Amygdala (tissue), 56 donors: ENCODE results near the gene SMIM20.
"Not testable (repeated sequence)": the region's sequence is repeated elsewhere in the genome, so short reads cannot be mapped to it uniquely, and the experiment has no call there.

Experiments used
- DNase-seq, 56 donors: peaks; one replicate each; lab custom pipeline; 2025; lab: John Stamatoyannopoulos, UW

SMIM20 gene

GRCh38 chr4:25913851-25914669 lies at the start of gene SMIM20:
TSS of gene SMIM20 (plus strand) at chr4:25914220. CDS start at chr4:25914314, 94 bp downstream.
- DNase-seq, result peak; percentile 50 to 97 (median 89)

- no peak for DNase-seq
Measured at GRCh38 chr4:25865586-25865985, 48.4 kb upstream of the SMIM20 start.

- DNase-seq, result not testable (repeated sequence)
Measured at GRCh38 chr4:25866401-25866800, 47.6 kb upstream of the SMIM20 start.

GRCh38 chr4:25867781-25868294 lies 46.2 kb upstream of the SMIM20 start:
- DNase-seq, result no peak

- no peak for DNase-seq
Measured at GRCh38 chr4:25870081-25870480, 43.9 kb upstream of the SMIM20 start.

GRCh38 chr4:25872851-25873631 lies 41.0 kb upstream of the SMIM20 start:
- no peak for DNase-seq

- no peak for DNase-seq
Measured at GRCh38 chr4:25873632-25874129, 40.3 kb upstream of the SMIM20 start.

GRCh38 chr4:25874655-25875054 lies 39.4 kb upstream of the SMIM20 start:
- DNase-seq, result no peak

- no peak for DNase-seq
Measured at GRCh38 chr4:25875281-25875745, 38.7 kb upstream of the SMIM20 start.

- no peak for DNase-seq
Measured at GRCh38 chr4:25878676-25879075, 35.3 kb upstream of the SMIM20 start.

- no peak for DNase-seq
Measured at GRCh38 chr4:25879091-25879584, 34.9 kb upstream of the SMIM20 start.

- no peak for DNase-seq
Measured at GRCh38 chr4:25879587-25879986, 34.4 kb upstream of the SMIM20 start.

- DNase-seq, result no peak
Measured at GRCh38 chr4:25879991-25880651, 33.9 kb upstream of the SMIM20 start.

GRCh38 chr4:25881193-25881592 lies 32.8 kb upstream of the SMIM20 start:
- DNase-seq, result no peak

- DNase-seq, result no peak
Measured at GRCh38 chr4:25882226-25882625, 31.8 kb upstream of the SMIM20 start.

- DNase-seq, result no peak
Measured at GRCh38 chr4:25883565-25883964, 30.5 kb upstream of the SMIM20 start.

GRCh38 chr4:25884031-25884782 lies 29.8 kb upstream of the SMIM20 start:
- no peak for DNase-seq

GRCh38 chr4:25888781-25889180 lies 25.2 kb upstream of the SMIM20 start:
- DNase-seq, result no peak

GRCh38 chr4:25889589-25890503 lies 24.2 kb upstream of the SMIM20 start:
- DNase-seq, result no peak
